Measurements from ENCODE around the gene TRAPPC5. TPM values are rescaled to one million over a fixed set of nuclear protein-coding genes. Genes with fewer than 3 reads are reported as not detected.

TRAPPC5 gene
- total RNA-seq, 1 experiment from 2014 or later: 317 TPM

GRCh38 chr19:7665076-7665475, 15.6 kb upstream of the TRAPPC5 start:
- POLR2A ChIA-PET (ENCODE audit: unreplicated experiment): no interaction called here
- no peak overlapping the region for H3K9ac ChIP-seq (ENCODE audit: low read length)
- peak; percentile 20; the same call in 1 of the 2 replicates for ATAC-seq
- TF ChIP-seq CTCF (conservative IDR thresholded peaks at IDR 0.05; ENCODE audit: low read depth, low read length): no peak
- DNase-seq: no peak
- H3K4me3 ChIP-seq (ENCODE audit: low read length): no peak overlapping the region
- H3K27ac ChIP-seq (ENCODE audit: low read length): no peak overlapping the region
- no peaks in the 10 kb centered on the region for H3K36me3 ChIP-seq (ENCODE audit: low read depth, low read length)
- no peak overlapping the region for H2AFZ ChIP-seq (ENCODE audit: low read length)
- H3K4me2 ChIP-seq (ENCODE audit: low read length): no peak overlapping the region
- no peaks in the 10 kb centered on the region for H3K4me1 ChIP-seq (ENCODE audit: insufficient read depth, low read length)
- peaks cover 17% of the 10 kb centered on the region; the same call in 1 of the 2 replicates for H3K27me3 ChIP-seq (ENCODE audit: low read length)
- intact Hi-C loops (cut with micrococcal nuclease): no loop called here
- no TSS peak for BruUV-seq (replicated peaks)
- H3K9me3 ChIP-seq (ENCODE audit: low read length): no peaks in the 10 kb centered on the region
- H3K9me2 ChIP-seq (replicated peaks; ENCODE audit: low read length): no peaks in the 10 kb centered on the region
- CTCF ChIA-PET: no interaction called here
- H3K79me2 ChIP-seq (ENCODE audit: low read length): no peaks in the 10 kb centered on the region
- H4K20me1 ChIP-seq (ENCODE audit: low read length): no peaks in the 10 kb centered on the region
- no peaks in the 10 kb centered on the region for H3F3A ChIP-seq (ENCODE audit: low read length, unreplicated experiment)

- ATAC-seq (no peak), DNase-seq (no peak)
- Histone ChIP-seq H3K79me2 (ENCODE audit: low read length) (no peaks in the 10 kb centered on the region), H3K4me2 (ENCODE audit: low read length) (no peak within 1 kb of the TSS), H4K20me1 (ENCODE audit: low read length) (no peaks in the 10 kb centered on the region), H3K27me3 (ENCODE audit: low read length) (peaks cover 8% of the 10 kb centered on the region; the same call in 1 of the 2 replicates), H3K4me3 (ENCODE audit: low read length) (no peak within 1 kb of the TSS), H2AFZ (ENCODE audit: low read length) (no peak within 1 kb of the TSS), H3K9ac (ENCODE audit: low read length) (no peak within 1 kb of the TSS), H3K27ac (ENCODE audit: low read length) (no peak within 1 kb of the TSS), H3K9me2 (replicated peaks; ENCODE audit: low read length) (no peaks in the 10 kb centered on the region), H3K9me3 (ENCODE audit: low read length) (no peaks in the 10 kb centered on the region), H3K4me1 (ENCODE audit: insufficient read depth, low read length) (no peaks in the 10 kb centered on the region), H3K36me3 (ENCODE audit: low read depth, low read length) (no peaks in the 10 kb centered on the region), H3F3A (ENCODE audit: low read length, unreplicated experiment) (no peaks in the 10 kb centered on the region)
- ChIA-PET CTCF (interaction anchor here (0.8 to 1.2 kb wide), 2 partner anchors 12 to 100 kb away, joined by 4 to 5 read pairs; partner anchors contain the start of gene TRAPPC5), POLR2A (ENCODE audit: unreplicated experiment) (no interaction called here)
- no peak for TF ChIP-seq EZH2phosphoT487 (IDR thresholded peaks at IDR 0.05; ENCODE audit: borderline replicate concordance, low read length)
- TF ChIP-seq EZH2 (IDR thresholded peaks at IDR 0.05; ENCODE audit: low read length, unreplicated experiment): no peak
- TF ChIP-seq CTCF (conservative IDR thresholded peaks at IDR 0.05; ENCODE audit: low read depth, low read length): no peak
- no TSS peak for BruUV-seq (replicated peaks)
- intact Hi-C loops (cut with micrococcal nuclease): no loop called here
Measured at GRCh38 chr19:7668842-7669241, 11.8 kb upstream of the TRAPPC5 start, which contains the start of gene RETN. RETN (plus strand) TSS chr19:7669049; CDS start chr19:7669327, 278 bp downstream.

GRCh38 chr19:7669641-7670040, 11.0 kb upstream of the TRAPPC5 start:
- H4K20me1 ChIP-seq (ENCODE audit: low read length): no peaks in the 10 kb centered on the region
- no peaks in the 10 kb centered on the region for H3K4me1 ChIP-seq (ENCODE audit: insufficient read depth, low read length)
- no peak overlapping the region for H2AFZ ChIP-seq (ENCODE audit: low read length)
- H3K9ac ChIP-seq (ENCODE audit: low read length): no peak overlapping the region
- H3K4me3 ChIP-seq (ENCODE audit: low read length): no peak overlapping the region
- no peaks in the 10 kb centered on the region for H3K36me3 ChIP-seq (ENCODE audit: low read depth, low read length)
- ATAC-seq: no peak
- H3K27me3 ChIP-seq (ENCODE audit: low read length): peaks cover 8% of the 10 kb centered on the region; the same call in 1 of the 2 replicates
- no peak overlapping the region for H3K27ac ChIP-seq (ENCODE audit: low read length)
- no peak for DNase-seq
- no peaks in the 10 kb centered on the region for H3K9me2 ChIP-seq (replicated peaks; ENCODE audit: low read length)
- no peaks in the 10 kb centered on the region for H3K9me3 ChIP-seq (ENCODE audit: low read length)
- BruUV-seq (replicated peaks): no TSS peak
- H3K79me2 ChIP-seq (ENCODE audit: low read length): no peaks in the 10 kb centered on the region
- intact Hi-C loops (cut with micrococcal nuclease): no loop called here
- TF ChIP-seq CTCF (conservative IDR thresholded peaks at IDR 0.05; ENCODE audit: low read depth, low read length) (no peak), EZH2phosphoT487 (IDR thresholded peaks at IDR 0.05; ENCODE audit: borderline replicate concordance, low read length) (no peak), EZH2 (IDR thresholded peaks at IDR 0.05; ENCODE audit: low read length, unreplicated experiment) (no peak)
- no peak overlapping the region for H3K4me2 ChIP-seq (ENCODE audit: low read length)
- ChIA-PET POLR2A (ENCODE audit: unreplicated experiment) (no interaction called here), CTCF (interaction anchor here (0.8 to 1.2 kb wide), 2 partner anchors 11 to 101 kb away, joined by 4 to 5 read pairs; partner anchors contain the start of gene TRAPPC5)
- no peaks in the 10 kb centered on the region for H3F3A ChIP-seq (ENCODE audit: low read length, unreplicated experiment)
